Stimulated activated CD4-positive, alpha-beta T cell treated with anti-CD3 and anti-CD28 coated beads, Interleukin-15, amount 100 ng/mL, for 24 hours (primary cell): ENCODE data around the gene ADAMTS2.

Experiments used
- DNase-seq: peaks from one replicate; pipeline ENCODE4 v3.0.0-alpha.2; 2020

The ADAMTS2 gene

GRCh38 chr5:179151286-179152118 is 193.8 kb downstream of the ADAMTS2 start:
- DNase-seq: no peak

- DNase-seq: no peak
Measured at GRCh38 chr5:179150011-179150410, 195.2 kb downstream of the ADAMTS2 start.

GRCh38 chr5:179149278-179149677 is 196.0 kb downstream of the ADAMTS2 start:
- no peak for DNase-seq

- no peak for DNase-seq
Measured at GRCh38 chr5:179148703-179149170, 196.5 kb downstream of the ADAMTS2 start.

- no peak for DNase-seq
Measured at GRCh38 chr5:179147991-179148702, 197.1 kb downstream of the ADAMTS2 start.

- DNase-seq: peak; percentile 72
Measured at GRCh38 chr5:179146277-179146676, 199.0 kb downstream of the ADAMTS2 start.

GRCh38 chr5:179143446-179143845 is 201.8 kb downstream of the ADAMTS2 start:
- DNase-seq: no peak

GRCh38 chr5:179142434-179143198 is 202.6 kb downstream of the ADAMTS2 start:
- peak; percentile 55 for DNase-seq

GRCh38 chr5:179141867-179142266 is 203.4 kb downstream of the ADAMTS2 start:
- DNase-seq: no peak

GRCh38 chr5:179140293-179140692 is 205.0 kb downstream of the ADAMTS2 start:
- DNase-seq: no peak

GRCh38 chr5:179139936-179140235 is 205.4 kb downstream of the ADAMTS2 start:
- DNase-seq: no peak

GRCh38 chr5:179139111-179139935 is 205.9 kb downstream of the ADAMTS2 start:
- DNase-seq: no peak

- no peak for DNase-seq
Measured at GRCh38 chr5:179138568-179138925, 206.7 kb downstream of the ADAMTS2 start.

- DNase-seq: no peak
Measured at GRCh38 chr5:179137643-179138567, 207.4 kb downstream of the ADAMTS2 start.

- no peak for DNase-seq
Measured at GRCh38 chr5:179137016-179137642, 208.1 kb downstream of the ADAMTS2 start.

GRCh38 chr5:179135441-179136215 is 209.6 kb downstream of the ADAMTS2 start:
- DNase-seq: no peak

GRCh38 chr5:179135006-179135405 is 210.3 kb downstream of the ADAMTS2 start:
- DNase-seq: no peak

- no peak for DNase-seq
Measured at GRCh38 chr5:179134511-179134910, 210.8 kb downstream of the ADAMTS2 start.

GRCh38 chr5:179132586-179133355 is 212.5 kb downstream of the ADAMTS2 start:
- no peak for DNase-seq
